Lower lobe of right lung (tissue), 2 donors: Measurements from ENCODE around the gene IL18. TPM values are rescaled to one million over a fixed set of nuclear protein-coding genes. Genes with fewer than 3 reads are reported as not detected.
"Not testable (repeated sequence)": the region's sequence is repeated elsewhere in the genome, so short reads cannot be mapped to it uniquely, and the experiment has no call there.

ENCODE experiments used
- ATAC-seq, 2 donors: fragments of 200-7000 bp; cut with Tn5 transposase; one replicate each; pipeline ENCODE4 v1.9.1; 2020 to 2022; ENCODE audit warnings: mild to moderate bottlenecking in 2 of 2, moderate library complexity in 2 of 2
- DNase-seq: peaks from one replicate; pipeline ENCODE4 v3.0.0-alpha.2; 2020
- H3K27ac ChIP-seq: fragments of 200-600 bp; one replicate; pipeline ENCODE4 v1.8.0; 2022
- H3K27me3 ChIP-seq: fragments of 200-600 bp; one replicate; pipeline ENCODE4 v1.8.0; 2022; ENCODE audit warnings: low read depth
- H3K36me3 ChIP-seq: fragments of 200-600 bp; one replicate; pipeline ENCODE4 v1.8.0; 2022; ENCODE audit warnings: mild to moderate bottlenecking
- H3K4me1 ChIP-seq: fragments of 200-600 bp; one replicate; pipeline ENCODE4 v1.8.0; 2022
- H3K4me3 ChIP-seq: fragments of 200-600 bp; one replicate; pipeline ENCODE4 v1.8.0; 2022; ENCODE audit warnings: mild to moderate bottlenecking
- H3K9me3 ChIP-seq: fragments of 200-600 bp; one replicate; pipeline ENCODE4 v1.8.0; 2022
- intact Hi-C: fragments of 100-400 bp; cut with DNase I; formaldehyde crosslinking; loops from one replicate; pipeline ENCODE4 v1.11.0; 2022
- total RNA-seq: library from RNA; stranded (reverse); fragmentation: NEBNext Ultra II Directional; extraction: Animal tissue kit (Norgen Biotek cat#: 25700); gene quantifications from one replicate; pipeline ENCODE4 v1.2.1, GENCODE V29; 2021
- TF ChIP-seq, protein P1 (sequence below): fragments of 200-600 bp; IDR thresholded peaks from one replicate; pipeline ENCODE4 v1.8.0; 2022; ENCODE audit warnings: antibody characterized with exemption, mild to moderate bottlenecking
- donor health status: DM: no; HTN: yes; CAD: no; lungs with severe emphysema.

The IL18 gene
- total RNA-seq, 1 donor from 2014 or later: 48.7 TPM

DNA sequence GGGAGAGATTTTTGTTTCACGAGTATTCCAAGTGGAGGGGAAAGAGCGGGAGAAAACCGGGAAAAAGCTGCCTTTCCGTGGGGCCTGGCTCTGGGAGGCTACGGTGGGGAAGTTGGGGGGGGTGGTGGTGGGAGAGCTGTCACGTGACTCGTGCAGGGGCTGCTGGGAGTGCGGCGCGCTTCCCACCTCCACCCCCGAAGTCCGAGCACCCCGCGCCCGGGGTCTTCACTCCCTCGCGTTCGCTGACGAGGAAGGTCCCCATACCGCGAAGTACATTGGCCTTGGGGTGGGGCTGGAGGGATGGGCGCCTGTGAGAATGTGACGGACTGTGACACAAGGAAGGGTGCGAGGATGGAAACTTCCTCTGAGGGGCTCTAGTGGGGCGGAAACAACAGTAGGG is 3.3 kb upstream of the IL18 start, which contains the start of gene TEX12:
TEX12 (plus strand) TSS at position 228 of the 400 bp plus-strand sequence. CDS start 1,897 bp downstream, outside the sequence.
- TF ChIP-seq, protein P1, sequence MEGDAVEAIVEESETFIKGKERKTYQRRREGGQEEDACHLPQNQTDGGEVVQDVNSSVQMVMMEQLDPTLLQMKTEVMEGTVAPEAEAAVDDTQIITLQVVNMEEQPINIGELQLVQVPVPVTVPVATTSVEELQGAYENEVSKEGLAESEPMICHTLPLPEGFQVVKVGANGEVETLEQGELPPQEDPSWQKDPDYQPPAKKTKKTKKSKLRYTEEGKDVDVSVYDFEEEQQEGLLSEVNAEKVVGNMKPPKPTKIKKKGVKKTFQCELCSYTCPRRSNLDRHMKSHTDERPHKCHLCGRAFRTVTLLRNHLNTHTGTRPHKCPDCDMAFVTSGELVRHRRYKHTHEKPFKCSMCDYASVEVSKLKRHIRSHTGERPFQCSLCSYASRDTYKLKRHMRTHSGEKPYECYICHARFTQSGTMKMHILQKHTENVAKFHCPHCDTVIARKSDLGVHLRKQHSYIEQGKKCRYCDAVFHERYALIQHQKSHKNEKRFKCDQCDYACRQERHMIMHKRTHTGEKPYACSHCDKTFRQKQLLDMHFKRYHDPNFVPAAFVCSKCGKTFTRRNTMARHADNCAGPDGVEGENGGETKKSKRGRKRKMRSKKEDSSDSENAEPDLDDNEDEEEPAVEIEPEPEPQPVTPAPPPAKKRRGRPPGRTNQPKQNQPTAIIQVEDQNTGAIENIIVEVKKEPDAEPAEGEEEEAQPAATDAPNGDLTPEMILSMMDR: no peak
- Histone ChIP-seq H3K36me3 (no peaks in the 10 kb centered on the region), H3K4me3 (no peak within 1 kb of the TSS), H3K9me3 (no peaks in the 10 kb centered on the region), H3K27me3 (no peaks in the 10 kb centered on the region), H3K27ac (no peak within 1 kb of the TSS), H3K4me1 (peaks cover 3% of the 10 kb centered on the region)
- no peak for ATAC-seq
- intact Hi-C loops: no loop called here
- DNase-seq: no peak

DNA sequence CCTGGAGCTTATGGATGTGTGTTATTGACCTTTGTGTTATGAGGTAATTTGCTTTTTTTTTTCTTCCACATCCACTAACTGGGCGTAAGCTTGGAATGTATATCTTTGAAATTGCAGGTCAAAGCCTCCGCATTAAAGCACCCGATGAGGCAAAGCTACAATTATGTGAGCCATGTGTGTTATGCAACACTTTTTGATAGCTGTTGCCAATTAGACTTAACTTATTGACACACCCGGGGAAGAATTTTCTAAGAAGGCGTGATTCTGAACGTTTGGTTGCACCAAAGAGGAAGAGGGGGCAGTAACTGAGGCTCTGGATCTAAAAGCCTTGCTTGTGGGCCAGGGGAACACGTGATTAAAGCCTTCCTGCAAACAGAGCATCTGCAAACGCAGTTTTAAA is 2.7 kb upstream of the IL18 start:
- ATAC-seq (peak; percentile 27 to 38), DNase-seq (no peak)
- TF ChIP-seq, protein P1: no peak
- Histone ChIP-seq H3K27me3 (no peaks in the 10 kb centered on the region), H3K9me3 (no peaks in the 10 kb centered on the region), H3K4me3 (no peak overlapping the region), H3K36me3 (no peaks in the 10 kb centered on the region), H3K4me1 (peaks cover 9% of the 10 kb centered on the region), H3K27ac (no peak overlapping the region)
- intact Hi-C loops: no loop called here

DNA sequence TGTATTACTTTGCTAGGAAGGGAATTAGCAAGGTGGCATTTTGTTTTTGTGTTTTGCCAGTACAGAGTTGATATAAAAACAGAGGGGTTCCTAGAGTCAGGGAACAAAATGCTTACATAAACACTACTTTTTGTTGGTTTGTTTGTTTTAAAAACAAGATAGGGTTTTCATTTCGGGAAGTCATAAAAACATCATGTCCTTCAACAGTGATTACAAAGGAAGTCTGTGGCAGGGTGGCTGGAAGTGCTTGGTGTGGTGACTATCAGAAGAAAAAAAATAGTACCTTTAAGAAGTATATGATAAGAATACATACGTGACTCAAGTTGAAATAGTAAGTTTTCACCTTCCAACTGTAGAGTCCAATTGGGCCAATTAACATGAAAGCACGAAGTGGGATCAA is 1.2 kb upstream of the IL18 start:
- Histone ChIP-seq H3K27me3 (no peaks in the 10 kb centered on the region), H3K9me3 (no peaks in the 10 kb centered on the region), H3K4me3 (no peak overlapping the region), H3K36me3 (no peaks in the 10 kb centered on the region), H3K27ac (no peak overlapping the region), H3K4me1 (peaks cover 24% of the 10 kb centered on the region)
- ATAC-seq (no peak), DNase-seq (no peak)
- intact Hi-C loops: no loop called here
- TF ChIP-seq, protein P1: no peak

DNA sequence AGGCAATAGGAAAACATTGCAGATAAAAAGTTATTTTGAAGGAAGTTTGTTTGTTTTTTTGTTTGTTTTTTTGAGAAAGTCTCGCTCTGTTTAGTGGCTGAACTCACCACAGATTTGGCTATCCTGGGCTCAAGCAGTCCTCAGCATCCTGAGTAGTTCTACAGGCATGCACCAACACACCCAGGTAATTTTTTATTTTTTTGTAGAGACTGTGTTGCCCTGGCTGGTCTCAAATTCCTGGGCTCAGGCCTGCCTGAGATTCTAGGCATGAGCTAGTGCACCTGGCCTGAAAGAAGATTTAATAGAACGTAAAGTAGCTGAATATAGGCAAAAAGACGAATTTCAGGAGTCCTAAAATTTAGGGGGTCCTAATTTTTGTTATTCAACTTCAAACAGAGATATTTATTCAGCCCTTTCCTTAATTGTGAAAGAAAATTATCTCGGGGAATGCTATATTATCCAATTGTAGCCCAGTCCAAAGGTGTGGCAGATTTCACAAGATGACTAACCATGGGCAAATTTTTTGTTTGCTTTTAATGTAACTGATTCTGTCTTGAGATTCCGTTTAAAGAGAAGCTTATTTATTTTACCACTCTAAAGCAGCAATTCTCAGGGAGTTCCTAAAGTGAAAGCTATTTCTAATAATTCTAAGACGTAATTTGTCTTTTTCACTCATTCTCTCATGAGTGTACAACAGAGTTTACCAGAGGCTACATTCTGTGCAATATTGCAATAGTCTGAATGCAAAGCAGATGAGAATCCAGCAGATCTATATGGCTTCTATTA is 940 bp downstream of the IL18 start:
- intact Hi-C loops: no loop called here
- ATAC-seq (peak; percentile 40 to 68), DNase-seq (no peak)
- Histone ChIP-seq H3K4me1 (peaks cover 34% of the 10 kb centered on the region), H3K27ac (peak overlapping the region; percentile 77), H3K4me3 (peak overlapping the region; percentile 49), H3K36me3 (no peaks in the 10 kb centered on the region), H3K27me3 (no peaks in the 10 kb centered on the region), H3K9me3 (no peaks in the 10 kb centered on the region)
- TF ChIP-seq, protein P1: no peak

DNA sequence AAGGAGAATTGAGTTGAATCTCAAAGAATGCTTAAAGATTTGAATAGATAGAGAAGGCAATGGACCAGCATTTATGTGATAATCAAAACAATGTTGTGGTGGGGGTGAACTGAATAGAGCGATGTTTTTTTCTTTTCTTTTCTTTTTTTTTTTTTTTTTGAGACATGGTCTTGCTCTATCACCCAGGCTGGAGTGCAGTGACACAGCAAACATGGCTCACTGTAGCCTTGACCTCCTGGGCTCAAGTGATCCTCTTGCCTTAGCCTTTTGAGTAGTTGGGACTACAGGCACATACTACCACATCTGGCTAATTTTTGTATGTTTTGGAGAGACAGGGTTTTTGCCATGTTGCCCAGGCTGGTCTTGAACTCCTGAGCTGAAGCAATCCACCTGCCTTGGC is 1.7 kb downstream of the IL18 start:
- Histone ChIP-seq H3K27ac (peak overlapping the region; percentile 77), H3K4me1 (peaks cover 39% of the 10 kb centered on the region)
- ATAC-seq, H3K27me3 ChIP-seq, H3K4me3 ChIP-seq, intact Hi-C loops, H3K36me3 ChIP-seq, H3K9me3 ChIP-seq, DNase-seq: not testable (repeated sequence)

DNA sequence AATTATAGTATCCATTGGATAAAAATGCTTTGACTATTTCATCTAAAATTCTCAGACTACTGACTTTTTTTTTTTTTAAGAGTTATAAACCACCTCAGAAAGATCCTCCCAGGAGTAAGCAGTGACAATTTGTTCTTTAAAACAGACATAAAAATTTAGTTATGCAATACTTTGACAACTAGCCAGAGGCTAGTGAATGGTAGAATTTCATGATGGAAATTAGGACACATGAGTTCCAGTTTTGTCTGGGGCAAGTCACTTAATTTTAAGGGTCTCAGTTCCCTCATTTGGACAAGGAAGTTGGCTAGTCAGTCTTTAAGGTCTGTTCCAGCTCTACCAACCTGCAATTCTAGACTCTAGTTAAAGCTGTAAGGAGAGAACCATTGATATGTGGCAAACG is 2.9 kb downstream of the IL18 start:
- no peaks in the 10 kb centered on the region for H3K9me3 ChIP-seq
- TF ChIP-seq, protein P1: no peak
- intact Hi-C loops: no loop called here
- H3K27ac ChIP-seq: no peak overlapping the region
- peaks cover 44% of the 10 kb centered on the region for H3K4me1 ChIP-seq
- ATAC-seq: peak in 1 of 2 donors; percentile 4
- no peak overlapping the region for H3K4me3 ChIP-seq
- H3K27me3 ChIP-seq: no peaks in the 10 kb centered on the region
- DNase-seq: no peak
- no peaks in the 10 kb centered on the region for H3K36me3 ChIP-seq
